HG03469 (cell line): ENCODE results near the gene TSR3.

ENCODE experiments used
- ATAC-seq: cut with Tn5 transposase; IDR thresholded peaks from one replicate; pipeline ENCODE4 v1.9.1; 2021; ENCODE audit warnings: mild to moderate bottlenecking, moderate library complexity, moderate number of reproducible peaks; ENCODE audit not compliant: unreplicated experiment

TSR3 gene

GRCh38 chr16:1326946-1327618 is 24.6 kb downstream of the TSR3 start:
- ATAC-seq, result no peak

GRCh38 chr16:1326391-1326790 is 25.3 kb downstream of the TSR3 start:
- no peak for ATAC-seq

- ATAC-seq, result no peak
These were observed 25.9 kb downstream of the TSR3 start for GRCh38 chr16:1325673-1326371.

- no peak for ATAC-seq
These were observed 26.4 kb downstream of the TSR3 start for GRCh38 chr16:1325261-1325660.

GRCh38 chr16:1324286-1324826 is 27.3 kb downstream of the TSR3 start:
- no peak for ATAC-seq

- no peak for ATAC-seq
These were observed 28.1 kb downstream of the TSR3 start for GRCh38 chr16:1323296-1324239.

- no peak for ATAC-seq
These were observed 29.3 kb downstream of the TSR3 start for GRCh38 chr16:1322407-1322806.

- no peak for ATAC-seq
These were observed 30.9 kb downstream of the TSR3 start for GRCh38 chr16:1320658-1321240.

- no peak for ATAC-seq
These were observed 31.6 kb downstream of the TSR3 start for GRCh38 chr16:1320097-1320496.

- ATAC-seq, result no peak
These were observed 32.6 kb downstream of the TSR3 start for GRCh38 chr16:1319041-1319440.

GRCh38 chr16:1318268-1318545 is 33.5 kb downstream of the TSR3 start:
- no peak for ATAC-seq

GRCh38 chr16:1317479-1318267 is 34.0 kb downstream of the TSR3 start:
- no peak for ATAC-seq

GRCh38 chr16:1316033-1316405 is 35.7 kb downstream of the TSR3 start:
- ATAC-seq, result no peak

- ATAC-seq, result no peak
These were observed 36.3 kb downstream of the TSR3 start for GRCh38 chr16:1315081-1316032.

- no peak for ATAC-seq
These were observed 37.1 kb downstream of the TSR3 start for GRCh38 chr16:1314399-1315068.

- no peak for ATAC-seq
These were observed 37.8 kb downstream of the TSR3 start for GRCh38 chr16:1313721-1314369.

- no peak for ATAC-seq
These were observed 38.8 kb downstream of the TSR3 start for GRCh38 chr16:1312903-1313302.

GRCh38 chr16:1312467-1312816 is 39.2 kb downstream of the TSR3 start:
- no peak for ATAC-seq
